Esophagus squamous epithelium (tissue), 4 donors: ENCODE measurements around the gene ZNF628.

Experiments
- CTCF ChIP-seq, 6 experiments: fragments of 450-650 bp in 4 of 6; fragments of 200-600 bp in 2 of 6; sonication (generic) in 2 of 6; IDR thresholded peaks; one replicate each; pipeline ENCODE4 v1.5.1; 2016 to 2019; ENCODE audit warnings: antibody characterized with exemption in 6 of 6, mild to moderate bottlenecking in 4 of 6, moderate library complexity in 4 of 6
- POLR2A ChIP-seq, 4 donors: fragments of 450-650 bp; IDR thresholded peaks; one replicate each; pipeline ENCODE4 v1.6.1; 2017; ENCODE audit warnings: antibody characterized with exemption in 4 of 4, mild to moderate bottlenecking in 4 of 4, moderate library complexity in 3 of 4

- no peak for TF ChIP-seq CTCF (IDR thresholded peaks at IDR 0.05)
- peak in 3 of 4 donors; percentile 64 to 91 (median 90) for TF ChIP-seq POLR2A (IDR thresholded peaks at IDR 0.05)
Measured at GRCh38 chr19:55476100-55476775, at the start of gene ZNF628.
